22Rv1 (cell line): ENCODE data around the gene ENKD1.

Source experiments
- CTCF ChIP-seq: fragments of 450-650 bp; IDR thresholded peaks from 2 replicates; pipeline ENCODE4 v1.5.1; 2017; ENCODE audit warnings: mild to moderate bottlenecking
- ZFX ChIP-seq: fragments of 450-650 bp; IDR thresholded peaks from 2 replicates; pipeline ENCODE4 v1.6.1; 2017; ENCODE audit warnings: antibody characterized with exemption, borderline replicate concordance

GRCh38 chr16:67683767-67684166 is 17.2 kb upstream of the ENKD1 start:
- TF ChIP-seq CTCF (no peak), ZFX (no peak)
